NCI-H2029 treated with DMSO at 0.1 percent for 48 hours (cell line): ENCODE data around the gene PASK.
A peak's percentile ranks its signal among the peaks of the same experiment; 100 is the strongest.

Source experiments
- DNase-seq: peaks from one replicate; lab custom pipeline; 2025; lab: John Stamatoyannopoulos, UW

Gene PASK

GRCh38 chr2:241179899-241180298 lies 30.6 kb upstream of the PASK start:
- DNase-seq: no peak

GRCh38 chr2:241178961-241179360 lies 29.7 kb upstream of the PASK start:
- no peak for DNase-seq

DNA sequence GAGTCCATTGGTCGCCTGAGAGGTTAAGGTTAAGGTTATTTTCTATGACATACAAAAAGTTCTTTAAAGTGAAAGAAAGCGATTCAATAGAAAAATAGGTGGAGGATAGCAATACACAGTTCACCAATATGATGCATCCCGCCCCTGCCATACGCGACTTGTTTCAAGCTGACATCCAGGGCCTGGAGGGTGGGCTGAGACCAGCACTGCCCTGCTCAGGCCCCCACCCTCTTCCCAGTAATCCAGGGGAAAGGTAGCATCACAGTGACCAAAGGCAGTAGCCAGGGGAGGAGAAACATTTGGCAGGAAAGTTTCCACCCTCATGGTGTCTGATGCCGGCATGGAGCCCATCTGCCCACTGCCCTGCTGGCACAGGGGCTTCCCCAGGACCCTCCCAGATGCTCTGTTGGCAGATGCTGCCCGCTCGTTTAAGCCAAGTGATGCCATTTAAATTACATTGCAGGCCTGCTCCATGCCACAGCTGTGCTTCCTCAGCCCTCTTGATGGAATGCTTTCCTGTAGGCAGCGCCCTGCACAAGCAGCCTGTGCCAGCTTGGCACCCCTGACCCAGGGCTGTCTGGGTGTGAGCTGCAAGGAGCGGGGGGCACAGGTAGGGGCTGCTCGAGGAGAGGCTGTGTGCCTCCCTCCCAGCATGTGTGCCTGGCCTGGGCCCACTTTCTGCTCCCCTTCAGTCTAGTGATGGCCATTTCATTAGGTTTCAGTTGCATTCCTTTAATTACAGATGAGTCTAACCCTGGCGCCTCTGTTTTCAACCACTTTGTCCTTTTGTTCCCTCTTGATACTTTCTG lies 28.5 kb upstream of the PASK start:
- DNase-seq: no peak

GRCh38 chr2:241173557-241173956 lies 24.3 kb upstream of the PASK start:
- DNase-seq: no peak

DNA sequence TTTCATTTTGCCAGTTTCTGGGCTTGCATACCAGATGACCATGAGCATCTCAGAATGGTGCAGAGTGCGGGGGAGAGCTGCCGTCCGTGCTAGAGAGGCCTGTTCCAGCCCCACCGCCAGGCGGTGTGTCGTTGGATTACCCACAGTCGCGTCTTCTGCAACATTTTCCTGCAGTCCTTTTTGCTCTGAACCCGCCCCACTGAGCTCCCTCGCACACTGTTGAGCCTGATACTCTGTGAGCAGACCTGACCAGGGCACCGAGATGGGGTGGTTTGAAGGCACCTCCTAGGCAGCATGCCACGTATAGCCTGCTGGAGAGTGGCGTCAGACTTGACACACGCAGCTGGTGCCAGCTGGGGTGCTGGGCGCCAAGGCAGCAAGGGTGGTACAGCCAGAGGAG lies 19.1 kb upstream of the PASK start:
- DNase-seq: no peak

DNA sequence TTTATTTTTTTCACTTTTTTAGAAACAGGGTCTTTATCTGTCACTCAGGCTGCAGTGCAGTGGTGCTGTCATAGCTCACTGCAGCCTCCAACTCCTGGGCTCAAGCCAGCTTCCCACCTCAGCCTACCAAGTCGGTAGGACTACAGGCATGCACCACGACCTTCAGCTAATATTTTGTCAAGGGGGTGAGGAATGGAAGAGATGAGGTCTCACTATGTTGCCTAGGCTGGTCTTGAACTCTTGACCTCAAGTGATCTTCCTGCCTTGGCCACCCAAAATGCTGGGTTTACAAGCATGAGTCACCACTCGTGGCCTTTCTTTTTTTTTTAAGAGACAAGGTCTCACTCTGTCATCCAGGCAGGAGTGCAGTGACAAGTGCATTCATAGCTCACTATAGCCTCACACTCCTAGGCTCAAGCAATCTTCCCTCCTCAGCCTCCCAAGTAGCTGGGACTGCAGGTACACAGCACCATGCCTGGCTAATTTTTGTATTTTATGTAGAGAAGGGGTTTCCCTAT lies 14.4 kb upstream of the PASK start:
- DNase-seq: no peak

- DNase-seq: peak; percentile 39
Measured at GRCh38 chr2:241161646-241162281, 12.5 kb upstream of the PASK start.

GRCh38 chr2:241160318-241160717 lies 11.0 kb upstream of the PASK start:
- DNase-seq: no peak

DNA sequence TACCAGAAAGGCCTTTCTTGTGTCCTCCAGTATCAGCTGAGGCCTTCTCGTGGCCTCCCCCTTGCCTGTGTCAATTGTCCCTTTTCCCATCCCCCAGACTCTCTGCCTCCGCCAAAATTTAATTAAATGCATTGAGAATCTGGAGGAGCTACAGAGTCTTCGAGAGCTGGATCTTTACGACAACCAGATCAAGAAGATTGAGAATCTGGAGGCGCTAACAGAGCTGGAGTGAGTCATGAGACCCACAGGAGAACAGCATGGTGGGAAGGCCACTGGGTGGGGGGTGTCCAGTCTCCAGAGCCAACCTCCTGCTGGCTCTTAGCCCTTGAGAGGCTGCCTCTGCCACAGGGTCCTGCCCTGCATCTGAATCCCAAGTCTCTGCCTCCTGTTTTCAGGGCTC lies 9.8 kb upstream of the PASK start:
- no peak for DNase-seq

DNA sequence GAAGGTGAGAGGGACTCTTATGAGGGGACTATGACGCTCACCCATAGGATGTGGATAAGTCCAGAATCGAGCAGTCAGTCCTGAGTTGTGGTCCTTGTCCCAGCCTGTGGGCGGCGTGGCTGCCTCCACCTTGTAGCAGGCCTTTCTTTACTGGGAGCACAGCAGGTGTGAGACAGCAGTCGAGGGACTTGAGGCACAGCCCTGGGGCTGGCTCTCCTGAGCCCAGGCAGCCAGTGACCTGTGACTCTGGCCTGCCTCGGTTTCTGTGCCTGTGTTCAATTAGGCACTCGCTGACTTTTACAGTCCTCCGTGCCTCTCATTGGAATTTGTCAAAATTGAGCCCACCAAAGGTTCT lies 9.3 kb upstream of the PASK start:
- no peak for DNase-seq

DNA sequence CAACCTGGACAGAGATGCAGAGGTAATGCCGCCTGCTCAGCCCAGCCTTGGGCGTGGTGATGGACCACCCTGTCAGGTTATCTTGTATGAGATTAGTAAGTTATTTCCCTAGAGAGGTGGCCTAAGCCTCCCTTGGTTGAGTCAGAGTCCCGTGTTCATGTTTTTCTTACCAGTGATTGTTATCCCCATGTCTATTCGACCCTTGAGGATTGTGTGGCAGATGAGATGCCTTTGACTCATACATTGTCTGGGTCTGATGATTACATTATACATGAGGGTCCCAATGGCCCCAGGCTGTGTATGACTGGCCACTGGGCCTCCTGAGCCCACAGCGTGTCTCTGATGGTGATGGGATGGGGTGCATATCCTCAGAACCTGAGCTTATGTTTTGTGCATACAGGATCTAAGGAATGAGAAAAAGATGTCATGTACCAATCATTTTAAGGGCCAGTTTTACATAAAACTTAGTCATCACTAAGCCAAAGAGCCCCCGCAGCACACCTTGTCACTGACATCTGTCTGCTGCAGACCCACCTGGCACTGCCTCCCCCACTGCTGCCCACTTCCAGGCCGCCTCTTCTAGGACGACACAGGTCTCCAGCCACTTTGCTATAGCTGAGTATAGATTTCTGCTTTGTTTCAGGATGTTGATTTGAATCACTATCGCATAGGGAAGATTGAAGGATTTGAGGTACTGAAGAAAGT lies 8.7 kb upstream of the PASK start:
- no peak for DNase-seq

- DNase-seq: peak; percentile 54
Measured at GRCh38 chr2:241156971-241157441, 7.7 kb upstream of the PASK start.

DNA sequence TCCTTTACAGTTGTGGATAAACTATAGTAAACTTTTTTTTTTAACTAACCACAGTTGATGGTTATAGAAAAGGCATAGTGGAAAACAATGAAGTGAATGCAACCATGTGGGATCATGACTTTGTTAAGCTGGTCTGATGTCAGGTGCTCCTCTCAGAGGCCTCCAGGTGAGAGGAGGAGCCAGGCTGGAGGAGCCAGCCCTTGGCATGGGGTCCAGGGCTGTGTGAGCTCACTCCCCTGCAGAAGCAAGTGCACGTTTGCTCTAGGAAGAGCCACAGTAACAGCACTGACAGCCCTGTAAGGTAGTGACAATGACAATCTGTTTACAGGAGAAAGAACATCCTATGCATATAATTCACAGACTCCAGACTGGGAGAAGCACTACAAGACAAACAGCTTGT lies 6.7 kb upstream of the PASK start:
- DNase-seq: no peak

GRCh38 chr2:241154915-241155314 lies 5.6 kb upstream of the PASK start:
- no peak for DNase-seq

GRCh38 chr2:241153616-241154015 lies 4.3 kb upstream of the PASK start:
- no peak for DNase-seq

- DNase-seq: no peak
Measured at GRCh38 chr2:241151934-241152660, 2.8 kb upstream of the PASK start.

DNA sequence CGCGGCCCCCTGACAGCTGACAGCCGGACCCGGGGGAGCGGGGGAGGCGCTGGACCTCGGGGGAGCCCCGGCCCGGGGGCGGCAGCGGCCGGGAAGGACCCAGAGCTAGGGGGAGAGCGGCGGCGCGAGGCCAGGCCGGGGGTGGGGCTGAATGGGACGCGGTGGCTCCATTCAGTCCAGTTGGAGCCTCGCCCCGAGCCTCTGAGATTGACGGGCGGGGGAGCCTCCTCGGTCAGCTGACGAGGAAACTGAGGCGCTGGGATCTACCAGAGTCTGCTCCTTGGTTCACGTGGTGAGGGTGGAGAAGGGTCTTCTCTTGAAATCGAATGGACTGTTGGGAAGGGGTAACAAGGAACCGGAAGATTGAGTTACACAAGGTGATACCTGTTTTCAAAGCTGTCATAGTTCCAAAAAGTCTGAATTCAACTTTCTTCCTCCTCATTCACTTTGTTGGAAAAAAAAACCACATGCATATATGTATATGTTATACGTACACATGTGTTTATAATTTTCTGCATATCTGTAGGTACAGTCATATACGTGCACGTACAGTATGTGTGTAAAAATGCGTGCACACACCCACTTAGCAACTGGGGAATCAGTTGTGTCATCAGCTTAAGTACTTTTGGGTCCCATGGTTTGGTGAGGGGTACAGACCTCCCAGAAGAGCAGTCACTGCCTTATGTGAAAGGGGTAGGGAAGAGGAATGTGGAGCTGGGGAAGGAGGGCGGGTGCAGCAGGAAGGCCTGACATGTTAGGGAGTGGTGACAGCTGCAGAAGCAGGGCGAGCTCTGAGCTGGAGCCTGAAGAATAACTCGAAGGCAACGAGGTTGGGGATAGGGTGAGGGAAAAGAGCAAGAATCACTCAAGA lies 1.6 kb upstream of the PASK start:
- no peak for DNase-seq

DNA sequence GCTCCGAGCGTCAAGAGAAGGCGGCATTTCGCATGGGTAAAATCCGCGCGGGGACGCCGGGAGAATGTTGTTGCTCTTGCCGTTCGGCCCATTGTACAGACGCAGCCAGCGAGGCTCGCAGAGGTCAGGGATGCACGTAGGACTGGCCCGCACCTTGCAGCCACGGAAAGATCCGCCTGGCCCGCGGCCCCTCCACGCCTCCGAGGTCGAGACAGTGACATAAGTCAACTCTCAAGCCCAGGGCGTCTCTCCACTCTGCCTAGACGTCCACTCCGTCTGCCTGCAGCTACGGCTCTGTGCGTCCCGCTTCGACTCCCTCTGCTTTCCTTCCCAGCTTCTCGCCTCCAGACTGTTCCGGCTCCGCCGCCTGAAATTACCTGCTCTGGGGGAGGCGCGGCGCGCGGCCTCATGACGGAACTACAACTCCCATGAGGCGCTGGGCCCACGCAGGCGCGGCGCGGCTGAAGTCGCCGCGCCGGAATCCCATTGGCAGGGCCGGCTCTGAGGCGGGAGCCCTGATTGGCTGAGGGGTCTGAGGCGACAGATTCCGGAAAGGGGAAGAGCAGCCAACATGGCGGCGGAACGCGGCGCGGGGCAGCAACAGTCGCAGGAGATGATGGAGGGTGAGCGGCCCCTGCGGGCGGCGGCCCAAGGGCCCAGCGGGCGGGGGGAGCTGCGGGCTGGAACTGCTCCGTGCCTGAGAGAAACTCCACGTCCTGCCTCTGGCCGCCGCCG lies 820 bp upstream of the PASK start, which contains the start of gene PPP1R7:
TSS of gene PPP1R7 (plus strand) at position 543 of the 735 bp plus-strand sequence. CDS start at position 572, 29 bp downstream.
- DNase-seq: peak; percentile 74

DNA sequence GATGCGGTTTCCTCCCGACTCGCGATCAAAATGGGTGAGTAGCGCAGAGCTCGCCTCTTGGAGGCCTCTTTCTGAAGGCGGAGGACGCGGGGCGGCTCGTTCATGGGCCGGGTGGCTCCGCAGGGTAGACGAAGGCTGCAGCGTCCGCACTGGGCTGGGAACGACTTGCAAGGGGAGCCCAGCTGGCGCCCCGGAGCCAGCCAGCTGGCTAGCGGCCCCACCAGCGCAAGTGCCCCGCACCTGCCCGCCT lies 328 bp upstream of the PASK start:
- no peak for DNase-seq

- no peak for DNase-seq
Measured at GRCh38 chr2:241148239-241148638, 1.0 kb downstream of the PASK start.

DNA sequence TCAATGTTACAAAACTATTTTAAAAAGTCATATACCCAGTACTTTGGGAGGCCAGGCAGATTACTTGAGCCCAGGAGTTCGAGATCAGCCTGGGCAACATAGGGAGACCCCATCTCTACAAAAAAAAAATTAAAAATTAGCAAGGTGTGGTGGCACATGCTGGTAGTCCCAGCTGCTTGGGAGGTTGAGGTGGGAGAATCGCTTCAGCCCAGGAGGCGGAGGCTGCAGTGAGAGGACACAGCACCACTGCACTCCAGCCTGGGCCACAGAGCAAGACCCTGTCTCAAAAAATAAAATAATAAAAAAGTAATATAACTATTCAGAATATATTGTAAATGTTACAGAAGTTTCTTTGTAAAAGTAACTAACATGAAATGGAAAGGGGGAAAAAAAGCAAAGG lies 1.9 kb downstream of the PASK start:
- no peak for DNase-seq
